HUES48 (cell line): ENCODE measurements around the gene ZBTB1.
"Not testable (repeated sequence)": the region's sequence is repeated elsewhere in the genome, so short reads cannot be mapped to it uniquely, and the experiment has no call there.

Experiments
- H3K27ac ChIP-seq: one replicate; pipeline ENCODE4 v1.7.0; 2013; ENCODE audit warnings: low read depth, low read length, inconsistent platforms
- H3K27me3 ChIP-seq: 2 replicates; pipeline ENCODE4 v1.6.1; 2013; ENCODE audit warnings: mild to moderate bottlenecking, low read length; ENCODE audit not compliant: control insufficient read depth, insufficient read depth
- H3K36me3 ChIP-seq: 2 replicates; pipeline ENCODE4 v1.6.1; 2013; ENCODE audit warnings: low read length; ENCODE audit not compliant: control insufficient read depth, insufficient read depth
- H3K4me1 ChIP-seq: 2 replicates; pipeline ENCODE4 v1.6.1; 2013; ENCODE audit warnings: mild to moderate bottlenecking, low read length; ENCODE audit not compliant: control insufficient read depth, insufficient read depth
- H3K4me3 ChIP-seq: 2 replicates; pipeline ENCODE4 v1.5.1; 2013; ENCODE audit warnings: mild to moderate bottlenecking, low read depth, low read length
- H3K9ac ChIP-seq: 2 replicates; pipeline ENCODE4 v1.6.1; 2013; ENCODE audit warnings: mild to moderate bottlenecking, low read depth, low read length, moderate library complexity
- H3K9me3 ChIP-seq: 2 replicates; pipeline ENCODE4 v1.6.1; 2013; ENCODE audit warnings: low read length; ENCODE audit not compliant: control insufficient read depth, insufficient read depth

ZBTB1 gene

GRCh38 chr14:64509036-64509435, 4.5 kb downstream of the ZBTB1 start:
- Histone ChIP-seq H3K4me3 (0 out of 2 replicates have a peak overlapping the region, but pooled peaks have one; percentile 14), H3K27ac (no peak overlapping the region), H3K27me3 (no peaks in the 10 kb centered on the region), H3K36me3 (0 out of 2 replicates have a peak, but pooled peaks cover 5% of the 10 kb centered on the region), H3K9ac (no peak overlapping the region), H3K4me1 (peaks cover 37% of the 10 kb centered on the region), H3K9me3 (no peaks in the 10 kb centered on the region)

GRCh38 chr14:64510825-64511671, 6.5 kb downstream of the ZBTB1 start:
- H3K27ac ChIP-seq = no peak overlapping the region

GRCh38 chr14:64513271-64513670, 8.7 kb downstream of the ZBTB1 start:
- Histone ChIP-seq H3K4me1 (peaks cover 17% of the 10 kb centered on the region), H3K9ac (no peak overlapping the region), H3K27ac (no peak overlapping the region), H3K4me3 (no peak overlapping the region), H3K36me3 (0 out of 2 replicates have a peak, but pooled peaks cover 5% of the 10 kb centered on the region), H3K27me3 (no peaks in the 10 kb centered on the region), H3K9me3 (no peaks in the 10 kb centered on the region)

More at GRCh38 chr14:64510825-64511671, 6.5 kb downstream of the ZBTB1 start:
- H3K9me3 ChIP-seq = no peaks in the 10 kb centered on the region
- peaks cover 34% of the 10 kb centered on the region for H3K4me1 ChIP-seq
- no peak overlapping the region for H3K4me3 ChIP-seq
- no peaks in the 10 kb centered on the region for H3K27me3 ChIP-seq
- 0 out of 2 replicates have a peak, but pooled peaks cover 5% of the 10 kb centered on the region for H3K36me3 ChIP-seq
- H3K9ac ChIP-seq = no peak overlapping the region

- Histone ChIP-seq H3K36me3 (0 out of 2 replicates have a peak, but pooled peaks cover 5% of the 10 kb centered on the region), H3K4me1 (peaks cover 5% of the 10 kb centered on the region), H3K27ac (no peak overlapping the region), H3K4me3 (no peak overlapping the region), H3K9ac (no peak overlapping the region), H3K9me3 (no peaks in the 10 kb centered on the region), H3K27me3 (no peaks in the 10 kb centered on the region)
These were observed 10.5 kb downstream of the ZBTB1 start for GRCh38 chr14:64515053-64515452.

GRCh38 chr14:64516969-64517368, 12.4 kb downstream of the ZBTB1 start:
- H3K9ac ChIP-seq = no peak overlapping the region
- H3K4me3 ChIP-seq = no peak overlapping the region
- H3K27ac ChIP-seq = no peak overlapping the region
- H3K27me3 ChIP-seq = no peaks in the 10 kb centered on the region
- H3K9me3 ChIP-seq = no peaks in the 10 kb centered on the region
- H3K36me3 ChIP-seq = peaks cover 14% of the 10 kb centered on the region
- H3K4me1 ChIP-seq = no peaks in the 10 kb centered on the region

- H3K36me3 ChIP-seq = peaks cover 20% of the 10 kb centered on the region
- H3K9me3 ChIP-seq, H3K4me1 ChIP-seq, H3K27ac ChIP-seq, H3K27me3 ChIP-seq, H3K9ac ChIP-seq, H3K4me3 ChIP-seq: not testable (repeated sequence)
These were observed 13.1 kb downstream of the ZBTB1 start for GRCh38 chr14:64517667-64518066.

GRCh38 chr14:64518229-64518628, 13.7 kb downstream of the ZBTB1 start:
- no peaks in the 10 kb centered on the region for H3K27me3 ChIP-seq
- no peak overlapping the region for H3K9ac ChIP-seq
- no peak overlapping the region for H3K27ac ChIP-seq
- no peak overlapping the region for H3K4me3 ChIP-seq
- no peaks in the 10 kb centered on the region for H3K4me1 ChIP-seq
- H3K36me3 ChIP-seq = peaks cover 22% of the 10 kb centered on the region
- no peaks in the 10 kb centered on the region for H3K9me3 ChIP-seq

GRCh38 chr14:64520699-64521098, 16.1 kb downstream of the ZBTB1 start:
- no peak overlapping the region for H3K9ac ChIP-seq
- no peak overlapping the region for H3K27ac ChIP-seq

GRCh38 chr14:64522591-64523355, 18.2 kb downstream of the ZBTB1 start:
- Histone ChIP-seq H3K4me3 (no peak overlapping the region), H3K9me3 (no peaks in the 10 kb centered on the region), H3K27me3 (no peaks in the 10 kb centered on the region), H3K9ac (no peak overlapping the region), H3K36me3 (peaks cover 29% of the 10 kb centered on the region), H3K27ac (no peak overlapping the region), H3K4me1 (no peaks in the 10 kb centered on the region)

More at GRCh38 chr14:64520699-64521098, 16.1 kb downstream of the ZBTB1 start:
- Histone ChIP-seq H3K4me3 (no peak overlapping the region), H3K27me3 (no peaks in the 10 kb centered on the region), H3K4me1 (no peaks in the 10 kb centered on the region), H3K36me3 (peaks cover 29% of the 10 kb centered on the region), H3K9me3 (no peaks in the 10 kb centered on the region)

GRCh38 chr14:64525354-64525753, 20.8 kb downstream of the ZBTB1 start:
- Histone ChIP-seq H3K36me3 (peaks cover 29% of the 10 kb centered on the region), H3K9me3 (no peaks in the 10 kb centered on the region), H3K4me3 (no peak overlapping the region), H3K27ac (no peak overlapping the region), H3K9ac (no peak overlapping the region), H3K4me1 (no peaks in the 10 kb centered on the region), H3K27me3 (no peaks in the 10 kb centered on the region)

- Histone ChIP-seq H3K4me3 (no peak overlapping the region), H3K27ac (no peak overlapping the region), H3K9ac (no peak overlapping the region), H3K27me3 (no peaks in the 10 kb centered on the region), H3K9me3 (no peaks in the 10 kb centered on the region), H3K4me1 (no peaks in the 10 kb centered on the region), H3K36me3 (no peaks in the 10 kb centered on the region)
These were observed 27.0 kb downstream of the ZBTB1 start for GRCh38 chr14:64531567-64531966.
